Right hindlimb (tissue), 1 donor: Measurements from ENCODE around the gene POLD4.

ENCODE experiments used
- DNase-seq: peaks from one replicate; pipeline ENCODE4 v3.0.0-alpha.2; 2018

The POLD4 gene

DNA sequence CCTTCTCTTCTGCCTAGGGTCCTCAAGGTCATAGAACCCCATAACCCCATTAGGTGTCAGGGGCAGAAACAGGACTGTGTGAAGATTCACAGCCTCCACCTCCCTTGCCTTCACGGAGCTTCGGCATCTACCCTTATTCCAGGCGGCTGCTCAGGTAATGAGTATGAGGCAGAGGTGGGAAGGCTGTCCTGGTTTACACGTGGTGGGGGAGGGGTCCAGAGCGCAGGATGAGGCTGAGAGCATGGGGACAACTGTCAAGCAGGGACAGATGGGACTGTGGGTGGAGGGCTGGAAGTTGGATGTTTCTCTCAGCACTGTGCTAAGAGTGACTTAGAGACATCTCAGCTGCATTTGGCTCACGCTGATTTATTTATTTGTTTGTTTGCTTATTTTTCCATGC, 34.2 kb upstream of the POLD4 start:
- DNase-seq: no peak

DNA sequence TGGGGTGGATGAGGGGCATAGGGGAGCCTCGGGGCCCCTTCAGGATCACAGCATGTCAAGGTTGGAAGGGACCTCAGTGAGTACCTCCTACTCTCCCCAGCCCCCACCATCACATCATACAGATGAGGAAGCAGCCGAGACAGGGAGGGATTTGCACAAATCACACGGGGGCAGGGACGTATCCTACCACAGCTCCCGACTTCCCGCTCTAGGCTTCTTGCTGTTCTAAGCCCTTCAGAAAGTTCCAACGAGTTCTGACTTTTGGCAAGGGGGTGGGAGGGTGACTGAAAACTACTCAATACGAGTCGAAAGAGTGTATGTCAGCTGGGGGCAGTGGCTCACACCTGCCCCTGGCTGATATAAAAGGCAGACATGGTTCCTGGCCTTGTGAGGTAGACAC, 33.7 kb upstream of the POLD4 start:
- no peak for DNase-seq

DNA sequence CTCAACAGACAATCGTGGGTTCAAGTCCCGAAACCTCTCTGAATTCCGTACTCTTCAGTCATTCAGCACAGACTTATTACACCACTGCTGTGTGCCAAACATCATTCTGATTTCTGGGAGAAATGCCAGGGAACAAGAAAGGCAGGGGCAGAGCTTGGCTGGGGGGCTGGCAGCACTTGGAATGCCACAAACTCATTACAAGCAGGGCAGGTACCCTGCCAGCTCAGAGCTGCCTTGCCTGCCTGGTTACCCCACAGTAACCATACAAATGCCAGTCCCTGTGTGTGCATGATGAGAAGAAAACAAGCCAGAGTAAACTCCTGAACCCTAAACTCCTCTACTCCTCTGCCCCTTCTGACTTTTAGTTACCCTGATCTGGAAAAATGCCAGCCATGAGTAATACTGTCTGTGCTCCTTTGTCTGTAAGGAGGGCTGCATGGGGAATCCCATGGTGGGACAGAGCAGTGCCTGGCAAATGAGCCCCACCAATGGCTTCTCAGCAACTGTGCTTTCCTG, 31.6 kb upstream of the POLD4 start:
- no peak for DNase-seq

DNA sequence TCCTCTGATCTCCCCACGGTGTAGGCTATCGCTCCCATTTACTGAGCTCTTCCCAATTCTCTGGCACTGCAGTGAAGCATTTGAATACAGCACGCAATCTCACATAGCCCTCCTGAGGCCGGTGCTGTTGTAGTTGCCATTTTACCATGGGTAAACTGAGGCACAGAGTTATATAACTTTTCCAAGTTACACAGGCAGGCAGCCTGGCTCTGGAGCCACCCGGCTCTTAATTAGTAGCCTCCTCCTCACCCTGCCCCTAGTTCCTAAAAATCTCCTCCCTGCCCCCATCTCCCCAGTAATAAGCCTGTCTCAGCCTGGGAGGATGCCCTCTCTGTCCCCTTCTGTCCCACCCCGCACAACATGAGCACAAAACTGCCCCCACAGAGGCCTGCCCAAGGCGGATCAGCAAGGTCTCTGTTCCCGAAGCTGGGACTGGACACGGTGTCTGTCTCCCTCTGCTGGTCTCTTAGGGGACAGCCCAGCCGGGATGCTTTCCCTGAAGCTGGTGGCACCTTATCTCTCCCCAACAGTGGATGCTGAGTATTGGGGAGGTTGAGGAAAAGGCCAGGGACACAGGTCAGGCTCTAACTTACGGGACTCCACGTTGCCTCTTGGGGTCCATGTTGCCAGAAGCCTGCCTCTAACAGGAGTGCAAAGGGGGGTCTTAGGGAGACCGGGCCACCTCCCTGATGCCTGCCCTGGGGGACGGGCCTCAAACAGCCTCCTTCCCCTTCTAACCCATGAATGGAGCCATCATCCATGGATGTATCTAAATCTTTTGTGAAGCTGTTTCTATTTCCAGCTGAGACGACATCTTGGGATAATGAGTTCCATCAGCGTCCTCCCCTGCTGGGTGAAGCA, 29.2 kb upstream of the POLD4 start:
- peak; percentile 85 for DNase-seq

DNA sequence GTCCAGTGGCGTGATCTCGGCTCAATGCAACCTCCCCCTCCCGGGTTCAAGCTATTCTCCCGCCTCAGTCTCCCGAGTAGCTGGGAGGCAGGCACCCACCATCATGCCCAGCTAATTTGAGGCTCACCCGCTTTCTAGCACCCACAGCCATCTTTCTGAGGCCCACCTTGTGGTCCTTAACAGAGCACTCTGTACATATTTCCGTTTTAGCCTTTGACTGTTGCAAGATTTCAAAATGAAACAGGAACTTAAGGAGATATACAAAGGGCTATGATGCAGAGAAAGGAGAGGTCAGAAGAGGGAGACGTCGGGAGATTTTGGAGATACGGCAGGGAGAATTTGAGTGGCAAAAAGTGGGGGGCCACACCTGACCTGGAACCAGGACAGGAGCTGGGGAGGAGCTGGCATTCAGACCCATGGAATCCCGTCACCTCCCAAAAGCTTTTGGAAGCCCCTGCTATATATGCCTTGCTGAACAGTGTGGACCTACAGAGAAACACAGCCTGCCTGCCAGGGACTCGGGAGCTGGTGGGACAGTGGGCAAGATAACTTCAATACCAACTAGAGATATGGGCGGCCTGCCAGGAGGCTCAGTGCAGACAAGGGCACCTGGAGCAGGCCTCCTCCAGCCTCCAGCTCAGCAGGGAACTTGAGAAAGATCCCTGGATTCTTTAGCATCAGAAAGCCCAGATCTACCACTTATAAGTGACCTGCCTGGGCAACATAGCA, 28.1 kb upstream of the POLD4 start:
- DNase-seq: no peak

DNA sequence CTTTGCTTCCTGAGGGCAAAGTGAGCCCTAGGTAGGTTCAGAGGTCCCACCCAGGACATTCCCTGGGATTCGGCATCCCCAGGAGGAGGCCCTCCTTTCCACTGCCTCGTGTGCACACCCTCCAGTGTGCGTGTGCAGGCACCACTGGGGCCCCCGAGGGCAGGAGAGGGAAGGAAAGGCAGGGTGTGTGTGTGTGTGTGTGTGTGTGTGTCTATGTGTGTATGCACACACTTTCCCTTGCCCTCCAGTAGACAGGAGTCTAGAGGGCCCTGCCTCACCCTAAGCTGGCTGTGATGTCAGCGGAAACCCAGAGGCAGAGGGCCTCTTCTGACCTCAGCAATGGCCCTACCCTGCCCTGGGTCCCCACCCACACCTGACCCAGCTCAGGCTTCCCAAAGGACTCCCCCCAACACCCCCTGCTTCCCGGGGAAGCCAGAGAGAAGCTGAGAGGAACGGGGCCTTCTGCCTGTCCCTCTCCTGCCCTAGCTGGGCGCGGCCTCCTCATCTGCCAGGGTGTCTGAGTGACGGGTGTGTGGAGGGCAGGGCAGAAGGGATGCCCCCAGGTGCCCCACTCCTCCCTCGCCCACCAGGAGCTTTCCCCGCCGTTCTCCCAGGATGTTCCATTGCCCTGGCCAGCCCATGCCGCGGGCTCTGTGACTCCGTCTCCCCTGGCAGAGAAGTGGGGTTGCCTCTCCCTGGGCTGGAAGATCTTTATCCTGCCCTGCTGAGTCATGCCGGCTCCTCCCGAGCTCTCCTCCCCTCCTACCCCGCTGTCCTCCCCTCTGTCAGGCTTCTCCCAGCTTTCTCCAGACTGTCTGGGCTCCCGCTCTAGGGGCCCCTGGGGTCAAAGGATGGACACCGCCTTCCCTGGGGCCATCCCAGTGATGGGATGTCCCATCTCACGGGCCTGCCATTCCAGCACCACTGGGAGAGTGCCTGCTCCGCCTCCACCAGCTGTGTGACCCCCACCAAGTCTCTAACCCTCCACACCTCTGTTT, 26.0 kb upstream of the POLD4 start:
- DNase-seq: no peak

DNA sequence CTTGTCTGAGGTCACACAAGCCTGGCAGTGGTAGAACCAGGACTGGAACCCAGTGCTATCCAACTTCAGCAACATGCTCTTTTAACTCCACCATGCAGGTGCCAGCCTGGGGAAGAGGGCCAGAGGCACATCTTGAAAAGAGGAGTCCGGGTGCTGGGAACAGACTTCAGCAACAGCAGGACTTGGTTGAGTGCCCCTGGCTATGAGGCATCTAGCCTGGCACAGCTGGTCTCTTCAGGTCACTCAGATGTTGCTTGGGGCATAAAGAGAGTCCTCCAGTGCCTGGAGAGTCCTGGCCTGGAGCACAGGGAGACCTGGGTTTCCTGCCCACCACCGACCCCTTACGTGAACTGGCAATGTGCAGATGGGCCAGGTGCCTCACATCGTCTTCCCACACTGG, 25.2 kb upstream of the POLD4 start:
- no peak for DNase-seq

DNA sequence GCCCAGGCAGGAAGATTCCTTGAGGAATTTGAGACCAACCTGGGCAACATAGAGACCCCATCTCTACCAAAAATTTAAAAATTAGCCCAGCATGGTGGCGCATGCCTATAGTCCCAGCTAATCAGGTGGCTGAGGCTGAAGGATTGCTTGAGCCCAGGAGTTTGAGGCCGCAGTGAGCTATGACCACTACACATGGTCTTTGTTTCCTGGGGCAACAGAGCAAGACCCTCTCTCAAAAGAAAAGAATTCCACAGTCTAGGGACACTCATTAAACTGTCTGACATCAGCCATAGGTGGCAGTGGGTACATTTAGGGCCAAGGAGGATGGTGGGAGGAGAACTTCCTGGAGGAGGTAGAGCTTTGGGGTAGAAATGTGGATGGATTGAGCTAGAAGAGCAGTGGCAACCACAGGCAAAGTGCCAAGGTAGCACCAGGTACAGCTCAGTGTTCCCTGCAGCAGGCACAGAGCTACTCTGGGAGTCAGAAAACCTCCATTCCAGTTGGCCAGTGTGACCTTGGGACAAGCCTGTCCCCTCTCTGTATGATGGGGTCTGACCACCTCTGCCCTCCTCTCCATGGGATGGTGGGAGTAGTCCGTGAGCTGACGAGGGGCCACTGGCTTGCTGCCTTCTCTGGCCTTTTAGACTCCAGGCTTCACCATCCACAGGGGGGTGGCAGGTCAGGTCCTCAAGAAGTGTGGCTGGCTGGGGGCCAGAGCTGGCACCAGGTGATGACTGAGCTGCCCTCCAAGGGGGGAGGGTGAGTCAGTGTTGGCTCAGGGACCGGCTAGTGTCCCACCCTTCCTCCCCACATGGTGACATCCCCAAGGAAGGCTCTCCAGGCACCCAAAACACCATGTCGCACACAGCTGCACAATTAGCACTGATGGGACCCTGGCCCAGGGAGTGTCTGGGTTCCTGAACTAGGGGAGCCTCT, 23.8 kb upstream of the POLD4 start:
- DNase-seq: no peak

DNA sequence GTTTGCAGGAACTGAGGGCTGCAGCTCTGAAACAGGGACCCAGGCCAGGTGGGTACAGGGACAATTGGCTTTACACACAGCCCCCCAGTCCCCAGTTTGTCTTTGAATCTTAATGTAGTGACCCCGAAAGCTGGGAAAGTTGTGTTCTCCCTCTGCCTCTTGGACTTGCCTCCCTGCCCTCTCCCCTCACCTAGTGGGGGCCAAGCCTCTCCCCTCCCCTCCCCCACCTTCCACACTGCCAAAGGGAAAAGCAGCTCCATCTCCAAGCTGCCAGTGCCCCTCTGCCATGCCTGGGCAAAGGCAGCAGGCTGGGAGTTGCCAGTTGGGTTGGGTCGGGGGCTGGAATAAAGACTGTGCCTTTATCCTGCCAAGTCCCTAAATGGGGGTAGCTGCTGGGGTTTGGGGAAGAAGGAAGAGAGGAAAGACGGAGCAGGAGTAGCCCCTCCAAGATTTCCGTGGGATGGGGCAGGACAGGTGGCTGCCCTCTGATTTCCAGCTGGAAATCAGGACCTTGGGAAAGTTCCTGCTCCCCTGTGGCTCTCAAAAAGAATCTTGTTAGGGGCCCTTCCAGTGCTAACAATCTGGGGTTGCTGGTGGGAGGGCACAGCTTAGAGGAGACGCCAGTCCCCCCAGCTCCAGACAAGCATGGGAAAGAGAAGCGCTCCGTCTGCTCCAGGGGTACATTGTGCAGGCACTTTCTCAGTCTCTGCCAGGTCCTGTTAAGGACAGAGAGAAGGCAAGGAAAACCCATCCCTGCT, 22.9 kb upstream of the POLD4 start:
- DNase-seq: no peak

DNA sequence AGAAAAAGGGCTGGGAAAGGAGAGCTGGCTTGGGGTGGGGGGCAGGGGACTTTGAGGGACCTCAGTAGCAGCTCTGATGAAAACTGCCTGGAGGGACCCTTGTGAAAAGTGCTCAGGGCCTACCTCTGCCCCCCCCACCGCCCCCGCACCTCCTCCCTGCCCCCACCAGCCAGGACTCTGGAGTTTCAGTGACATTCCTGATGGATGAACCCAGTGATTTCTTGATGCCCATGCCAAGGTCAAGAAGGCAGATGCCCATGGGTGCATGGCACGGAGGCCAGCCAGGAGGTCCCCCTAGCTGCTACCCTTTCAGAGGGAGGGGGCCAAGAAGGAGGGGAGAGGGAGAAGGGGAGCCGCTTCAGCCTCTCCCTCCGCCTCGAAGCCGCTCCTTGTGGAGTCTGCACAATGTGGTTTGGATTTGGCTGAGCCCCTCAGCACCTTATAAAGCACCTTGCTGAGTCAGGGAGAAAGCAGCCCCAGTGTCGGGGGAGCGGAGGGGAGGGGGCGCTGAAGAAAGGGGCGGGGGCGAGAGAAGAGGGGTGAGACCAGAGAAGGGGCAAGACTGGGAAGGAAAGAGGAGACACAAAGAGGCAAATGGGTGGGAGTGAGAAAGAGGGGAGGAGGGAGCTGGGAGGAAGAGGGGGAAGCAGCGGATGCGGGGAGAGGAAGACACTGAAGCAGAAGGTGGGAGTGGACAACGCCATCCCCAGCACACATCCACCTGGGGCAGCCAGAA, 22.1 kb upstream of the POLD4 start:
- DNase-seq: no peak

DNA sequence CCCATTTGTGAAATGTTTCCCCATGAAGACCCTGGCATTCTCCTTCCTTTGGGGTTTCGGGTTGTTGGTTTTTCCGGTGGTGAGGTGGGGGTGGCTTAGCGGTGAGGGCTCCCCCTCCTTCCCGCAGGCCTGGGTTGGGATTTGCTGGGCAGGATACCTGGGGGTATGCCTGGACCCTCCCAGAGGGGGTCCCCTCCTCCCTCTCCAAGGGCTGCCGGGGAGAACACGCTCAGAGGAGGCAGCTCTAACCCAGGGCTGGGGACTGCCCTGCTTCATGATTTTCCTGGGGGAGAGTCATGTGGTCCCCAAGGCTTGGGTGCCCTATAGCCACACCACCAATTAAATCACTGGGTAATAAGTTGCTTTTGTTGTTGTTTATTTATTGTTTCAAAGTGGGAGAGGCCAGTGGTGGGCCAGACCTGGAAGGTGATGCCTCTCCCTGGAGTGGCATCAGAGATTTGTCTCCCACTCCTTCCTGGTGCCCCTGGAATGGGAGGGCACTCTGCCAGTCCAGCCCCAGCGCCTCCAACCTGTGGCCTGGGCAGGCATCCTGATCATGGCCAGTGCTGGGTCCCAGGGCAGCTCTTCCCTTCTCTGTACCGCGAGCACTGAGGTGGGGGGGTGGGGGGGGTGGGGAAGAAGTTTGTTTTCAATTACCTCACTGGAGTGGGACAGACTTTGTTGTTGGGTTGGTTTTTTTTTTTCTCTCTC, 21.4 kb upstream of the POLD4 start:
- no peak for DNase-seq

DNA sequence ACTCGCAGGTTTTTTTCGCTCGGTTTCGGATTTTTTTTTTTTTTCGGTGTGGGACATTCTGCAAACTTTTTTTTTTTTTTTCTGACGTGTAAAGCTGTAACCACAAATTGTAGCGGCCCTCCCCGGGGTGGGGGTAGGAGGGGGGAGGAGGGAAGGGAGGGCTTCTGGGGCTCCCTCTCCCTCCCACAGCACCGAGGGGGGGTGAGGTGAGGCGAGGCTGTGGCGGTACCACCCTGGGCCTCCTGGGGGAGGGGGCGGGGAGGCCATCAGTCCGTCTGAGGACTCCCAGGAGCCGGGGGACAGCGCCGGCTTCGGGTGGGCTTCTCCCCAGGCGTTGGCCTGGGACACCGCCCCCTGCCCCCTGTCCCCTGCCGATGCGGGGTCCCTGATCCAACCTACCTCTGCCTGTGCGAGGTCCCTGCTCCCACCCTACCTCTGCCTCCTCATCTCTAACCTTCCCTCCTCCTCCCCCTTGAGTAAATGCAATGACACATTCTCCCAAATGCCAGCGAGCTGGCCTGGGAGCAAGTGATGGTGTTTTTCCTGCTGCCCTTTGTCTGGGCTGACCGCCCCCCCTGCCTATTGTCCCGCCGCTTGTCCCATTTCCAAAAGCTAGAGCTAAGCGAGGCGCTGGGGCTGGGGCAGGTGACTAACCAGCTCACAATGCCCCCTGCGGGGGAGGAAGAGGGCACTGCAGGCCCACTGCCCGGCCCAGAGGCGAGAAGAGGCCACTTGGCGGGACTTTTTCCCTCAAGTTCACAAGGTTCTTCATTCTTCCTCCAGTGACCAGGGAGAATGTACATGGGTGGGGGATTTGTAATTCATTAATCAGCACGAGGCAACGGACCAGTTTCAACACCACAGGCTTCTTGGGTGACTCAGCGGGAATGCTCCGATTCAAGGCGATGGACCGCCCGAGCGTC, 20.6 kb upstream of the POLD4 start:
- peak; percentile 73 for DNase-seq

DNA sequence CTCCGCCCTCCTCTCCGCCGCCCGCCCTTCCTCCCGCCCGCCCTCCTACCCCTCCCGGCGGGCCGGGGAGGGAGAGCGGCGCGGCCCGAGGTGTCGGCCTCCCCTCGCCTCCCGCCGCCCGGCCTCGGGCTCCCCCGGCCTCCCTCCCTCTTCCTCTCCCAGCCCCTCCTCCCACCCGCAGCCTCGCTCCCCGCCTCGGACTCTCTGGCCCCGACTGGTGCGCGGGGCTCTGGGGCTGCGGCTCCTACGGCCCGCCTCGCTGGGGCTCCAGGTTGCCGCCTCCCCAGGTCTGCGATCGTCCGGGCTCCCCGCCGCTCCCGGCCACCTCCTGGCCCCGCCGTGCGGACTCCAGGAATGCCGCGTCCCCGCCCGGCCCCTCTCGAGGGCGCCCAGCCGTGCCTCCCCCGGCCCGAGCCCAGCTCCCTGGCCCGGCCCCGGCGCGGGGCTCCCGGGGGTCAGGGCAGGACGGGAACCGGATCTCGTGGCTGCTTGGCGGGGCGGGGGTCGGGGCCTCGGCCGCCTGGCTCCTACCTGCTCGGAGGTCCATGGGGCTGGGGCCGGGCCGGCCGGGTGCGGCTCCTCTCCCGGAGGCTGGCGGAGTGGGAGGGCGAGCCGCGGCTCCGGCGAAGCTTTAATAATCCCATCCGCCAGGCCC, 19.8 kb upstream of the POLD4 start, which contains the start of gene CLCF1:
CLCF1 (minus strand) TSS at position 606 of the 655 bp plus-strand sequence; CDS start at position 547, 59 bp downstream.
- peak; percentile 82 for DNase-seq

DNA sequence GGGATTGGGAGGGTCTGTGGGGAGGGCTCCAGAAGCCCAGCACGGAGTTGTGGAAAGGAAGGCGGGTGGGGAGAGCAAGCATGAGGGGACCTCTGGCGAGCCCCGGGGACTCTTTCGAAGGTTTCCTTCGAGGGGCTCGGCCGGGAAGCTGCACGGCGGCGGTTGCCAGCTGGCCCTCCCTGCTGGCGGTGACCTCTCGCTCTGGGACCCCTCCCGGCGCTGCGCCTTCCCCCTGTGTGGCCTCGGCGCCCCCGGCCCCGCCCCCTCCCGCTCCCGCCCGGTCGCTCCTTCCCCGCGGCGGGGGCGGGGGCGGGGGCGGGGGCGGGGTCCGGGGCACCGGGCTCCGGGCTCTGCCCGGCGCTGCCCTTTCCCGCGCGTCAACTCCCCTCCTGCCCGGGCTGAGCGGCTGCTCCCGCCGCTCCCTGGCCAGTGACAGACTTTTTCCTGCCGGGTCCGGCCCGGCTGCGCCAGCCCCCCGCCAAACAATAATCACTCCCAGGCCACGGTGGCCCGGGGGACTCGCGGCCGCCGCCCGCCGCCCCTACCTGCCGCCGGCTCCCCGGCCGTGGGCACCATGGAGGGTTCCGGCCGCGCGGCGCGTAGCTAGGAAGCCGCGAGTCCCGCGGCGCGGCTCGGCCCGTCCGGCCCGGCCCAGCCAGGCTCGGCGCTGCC, 19.1 kb upstream of the POLD4 start:
- DNase-seq: peak; percentile 52

DNA sequence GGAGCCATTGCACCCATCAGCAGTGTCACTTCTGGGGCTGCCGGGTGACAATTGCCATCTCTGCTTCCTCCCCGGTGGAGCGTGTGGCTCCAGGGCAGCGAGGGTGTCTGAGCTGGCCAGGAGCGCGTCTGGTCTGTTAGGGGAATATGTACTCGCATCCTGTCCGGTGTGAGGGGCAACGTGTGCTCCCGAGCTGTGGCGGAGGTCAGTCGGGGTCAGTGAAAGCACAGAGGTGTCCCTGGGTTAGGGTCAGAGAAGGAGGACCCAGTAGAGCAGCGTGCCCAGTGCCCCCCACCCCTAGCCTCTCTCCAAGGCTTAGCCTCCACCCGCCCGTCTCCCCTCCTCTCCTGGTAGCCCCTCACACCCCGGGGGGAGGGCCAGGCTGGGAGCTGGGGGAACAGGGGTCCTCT, 18.6 kb upstream of the POLD4 start:
- DNase-seq: no peak

DNA sequence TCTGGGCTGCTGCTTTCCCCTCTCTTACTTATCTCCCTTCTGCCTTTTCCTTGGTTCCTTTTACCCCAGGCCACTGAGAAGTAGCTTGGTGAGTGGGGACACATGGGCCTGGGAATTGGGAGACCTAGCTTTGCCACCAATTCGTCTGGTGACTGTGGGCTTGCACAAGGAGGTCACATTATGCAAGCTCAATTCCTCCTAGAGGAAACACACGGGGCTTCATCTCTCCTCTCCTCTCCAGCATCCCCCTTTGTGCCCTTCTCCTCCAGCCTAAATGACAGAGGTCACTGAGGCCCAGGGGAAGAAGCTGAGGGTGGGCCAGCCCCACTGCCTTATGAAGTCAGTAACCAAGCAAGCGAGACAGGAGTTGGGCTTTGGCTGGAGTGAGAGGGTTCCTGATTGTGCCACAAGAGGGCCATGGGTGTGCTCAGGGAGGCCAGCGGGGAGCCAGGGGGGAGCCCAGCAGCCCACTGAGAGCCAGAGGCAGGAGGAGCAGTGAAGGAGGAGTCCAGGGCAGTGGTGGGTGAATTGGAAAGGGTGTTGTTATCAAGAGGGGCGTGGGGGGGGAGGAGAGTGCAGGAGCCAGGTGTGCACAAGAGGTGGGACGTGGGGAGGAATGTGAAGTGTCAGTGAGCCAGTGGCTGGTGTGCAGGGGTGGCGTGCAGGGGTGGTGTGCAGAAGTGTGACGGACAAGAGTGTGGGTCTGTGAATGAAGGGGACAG, 18.0 kb upstream of the POLD4 start:
- DNase-seq: peak; percentile 42
